ENCODE measurements around the gene NXPH4. TPM values are rescaled to one million over a fixed set of nuclear protein-coding genes. Genes with fewer than 3 reads are reported as not detected.

Gene NXPH4
- polyA plus RNA-seq, 1 donor from 2014 or later = 0.53 TPM

GRCh38 chr12:57195611-57196371 lies 20.8 kb upstream of the NXPH4 start:
- Histone ChIP-seq H3K27ac (ENCODE audit: low read length) (no peak overlapping the region), H3K79me2 (replicated peaks; ENCODE audit: insufficient read depth, low read length) (no peaks in the 10 kb centered on the region), H3K9me2 (ENCODE audit: insufficient read depth, low read length) (no peaks in the 10 kb centered on the region), H3K4me3 (ENCODE audit: low read length) (no peak overlapping the region), H3K4me2 (ENCODE audit: low read length) (no peak overlapping the region), H3F3A (ENCODE audit: insufficient read depth, low read length, poor library complexity, severe bottlenecking) (no peaks in the 10 kb centered on the region), H4K20me1 (ENCODE audit: insufficient read depth) (no peaks in the 10 kb centered on the region), H2AFZ (ENCODE audit: low read depth, low read length) (no peak overlapping the region), H3K9ac (ENCODE audit: low read length) (no peak overlapping the region), H3K9me3 (ENCODE audit: low read length) (no peaks in the 10 kb centered on the region), H3K27me3 (ENCODE audit: insufficient read depth, low read depth, low read length) (no peaks in the 10 kb centered on the region), H3K36me3 (ENCODE audit: insufficient read depth, low read length) (peaks cover 19% of the 10 kb centered on the region)
- no peak for TF ChIP-seq MXI1 (conservative IDR thresholded peaks at IDR 0.05; ENCODE audit: poor library complexity, severe bottlenecking)
- TF ChIP-seq CTCF (IDR thresholded peaks at IDR 0.05; ENCODE audit: poor library complexity, severe bottlenecking) = no peak
- TF ChIP-seq, protein P1, sequence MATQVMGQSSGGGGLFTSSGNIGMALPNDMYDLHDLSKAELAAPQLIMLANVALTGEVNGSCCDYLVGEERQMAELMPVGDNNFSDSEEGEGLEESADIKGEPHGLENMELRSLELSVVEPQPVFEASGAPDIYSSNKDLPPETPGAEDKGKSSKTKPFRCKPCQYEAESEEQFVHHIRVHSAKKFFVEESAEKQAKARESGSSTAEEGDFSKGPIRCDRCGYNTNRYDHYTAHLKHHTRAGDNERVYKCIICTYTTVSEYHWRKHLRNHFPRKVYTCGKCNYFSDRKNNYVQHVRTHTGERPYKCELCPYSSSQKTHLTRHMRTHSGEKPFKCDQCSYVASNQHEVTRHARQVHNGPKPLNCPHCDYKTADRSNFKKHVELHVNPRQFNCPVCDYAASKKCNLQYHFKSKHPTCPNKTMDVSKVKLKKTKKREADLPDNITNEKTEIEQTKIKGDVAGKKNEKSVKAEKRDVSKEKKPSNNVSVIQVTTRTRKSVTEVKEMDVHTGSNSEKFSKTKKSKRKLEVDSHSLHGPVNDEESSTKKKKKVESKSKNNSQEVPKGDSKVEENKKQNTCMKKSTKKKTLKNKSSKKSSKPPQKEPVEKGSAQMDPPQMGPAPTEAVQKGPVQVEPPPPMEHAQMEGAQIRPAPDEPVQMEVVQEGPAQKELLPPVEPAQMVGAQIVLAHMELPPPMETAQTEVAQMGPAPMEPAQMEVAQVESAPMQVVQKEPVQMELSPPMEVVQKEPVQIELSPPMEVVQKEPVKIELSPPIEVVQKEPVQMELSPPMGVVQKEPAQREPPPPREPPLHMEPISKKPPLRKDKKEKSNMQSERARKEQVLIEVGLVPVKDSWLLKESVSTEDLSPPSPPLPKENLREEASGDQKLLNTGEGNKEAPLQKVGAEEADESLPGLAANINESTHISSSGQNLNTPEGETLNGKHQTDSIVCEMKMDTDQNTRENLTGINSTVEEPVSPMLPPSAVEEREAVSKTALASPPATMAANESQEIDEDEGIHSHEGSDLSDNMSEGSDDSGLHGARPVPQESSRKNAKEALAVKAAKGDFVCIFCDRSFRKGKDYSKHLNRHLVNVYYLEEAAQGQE (IDR thresholded peaks at IDR 0.05; ENCODE audit: borderline replicate concordance) = no peak

DNA sequence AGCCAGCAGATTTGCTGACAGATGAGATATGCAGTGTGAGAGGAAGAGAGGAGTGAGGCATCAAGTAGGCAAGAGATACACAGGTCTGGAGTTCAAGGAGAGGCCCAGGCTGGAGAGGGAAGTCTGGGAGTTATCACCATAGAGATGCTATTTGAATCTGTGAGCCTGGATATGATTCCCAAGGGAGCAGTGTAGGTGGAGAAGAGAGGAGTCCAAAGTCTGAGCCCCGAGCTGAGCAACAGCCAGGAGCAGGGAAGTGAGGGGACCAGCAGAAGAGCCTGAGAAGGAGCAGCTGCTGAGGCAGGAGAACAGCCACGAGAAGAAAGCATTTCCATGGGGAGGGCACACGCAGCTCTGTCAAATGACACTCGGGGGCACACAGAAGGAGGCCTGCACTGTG lies 20.2 kb upstream of the NXPH4 start:
- no peaks in the 10 kb centered on the region for H3K27me3 ChIP-seq (ENCODE audit: insufficient read depth, low read depth, low read length)
- H2AFZ ChIP-seq (ENCODE audit: low read depth, low read length) = no peak overlapping the region
- TF ChIP-seq EZH2 (IDR thresholded peaks at IDR 0.05; ENCODE audit: borderline replicate concordance, insufficient read depth, low read length, poor library complexity, severe bottlenecking) = no peak
- no peak for TF ChIP-seq SMC3 (conservative IDR thresholded peaks at IDR 0.05; ENCODE audit: poor library complexity)
- no peak for TF ChIP-seq RAD21 (conservative IDR thresholded peaks at IDR 0.05)
- no peak for TF ChIP-seq POLR2AphosphoS5 (IDR thresholded peaks at IDR 0.05)
- no peak for TF ChIP-seq EP300 (conservative IDR thresholded peaks at IDR 0.05; ENCODE audit: poor library complexity, severe bottlenecking)
- TF ChIP-seq, protein P1 (IDR thresholded peaks at IDR 0.05; ENCODE audit: borderline replicate concordance) = no peak
- no peak for TF ChIP-seq TAF1 (IDR thresholded peaks at IDR 0.05; ENCODE audit: low read depth)
- no peak for TF ChIP-seq MXI1 (conservative IDR thresholded peaks at IDR 0.05; ENCODE audit: poor library complexity, severe bottlenecking)
- no peak for TF ChIP-seq CTCF (IDR thresholded peaks at IDR 0.05; ENCODE audit: poor library complexity, severe bottlenecking)
- no peak overlapping the region for H3K4me3 ChIP-seq (ENCODE audit: low read length)
- H3K79me2 ChIP-seq (replicated peaks; ENCODE audit: insufficient read depth, low read length) = no peaks in the 10 kb centered on the region
- no peaks in the 10 kb centered on the region for H3K9me2 ChIP-seq (ENCODE audit: insufficient read depth, low read length)
- H3K4me2 ChIP-seq (ENCODE audit: low read length) = no peak overlapping the region
- H4K20me1 ChIP-seq (ENCODE audit: insufficient read depth) = no peaks in the 10 kb centered on the region
- H3K9ac ChIP-seq (ENCODE audit: low read length) = no peak overlapping the region
- no peaks in the 10 kb centered on the region for H3K9me3 ChIP-seq (ENCODE audit: low read length)
- H3F3A ChIP-seq (ENCODE audit: insufficient read depth, low read length, poor library complexity, severe bottlenecking) = no peaks in the 10 kb centered on the region
- peaks cover 19% of the 10 kb centered on the region for H3K36me3 ChIP-seq (ENCODE audit: insufficient read depth, low read length)
- no peak overlapping the region for H3K27ac ChIP-seq (ENCODE audit: low read length)

Measured in neural cell (in vitro differentiated cells).